Peyer's patch (tissue), 4 donors: Measurements from ENCODE around the gene MCCC1. TPM values are rescaled to one million over a fixed set of nuclear protein-coding genes. Genes with fewer than 3 reads are reported as not detected.

Source experiments
- DNase-seq, 3 donors: peaks; one replicate each; pipeline ENCODE4 v3.0.0-alpha.2; 2017 to 2019
- H3K27ac ChIP-seq, 4 donors: fragments of 200-600 bp; sonication (generic); one replicate each; pipeline ENCODE4 v1.5.1; 2016 to 2019
- H3K27me3 ChIP-seq, 2 donors: fragments of 200-600 bp; sonication (generic); one replicate each; pipeline ENCODE4 v1.5.1; 2019
- H3K36me3 ChIP-seq, 3 donors: fragments of 200-600 bp; sonication (generic); one replicate each; pipeline ENCODE4 v1.5.1; 2016 to 2019
- H3K4me1 ChIP-seq, 4 donors: fragments of 200-600 bp; sonication (generic); one replicate each; pipeline ENCODE4 v1.5.1; 2016 to 2019
- H3K4me3 ChIP-seq, 4 donors: fragments of 200-600 bp; sonication (generic); 1 replicate in 3 of 4; 2 replicates in 1 of 4; pipeline ENCODE4 v1.5.1; 2016 to 2019; ENCODE audit warnings: mild to moderate bottlenecking in 1 of 4
- H3K9me3 ChIP-seq, 4 donors: fragments of 200-600 bp; sonication (generic); one replicate each; pipeline ENCODE4 v1.5.1; 2016 to 2019; ENCODE audit warnings: mild to moderate bottlenecking in 1 of 4
- POLR2A ChIP-seq, 2 donors: fragments of 450-650 bp; IDR thresholded peaks; one replicate each; pipeline ENCODE4 v1.5.1; 2017; ENCODE audit warnings: antibody characterized with exemption in 2 of 2, mild to moderate bottlenecking in 2 of 2, moderate library complexity in 2 of 2
- total RNA-seq, 4 donors: library from RNA; depleted of rRNA; stranded (reverse); fragments of >200 nt; gene quantifications; one replicate each; pipeline ENCODE4 v1.1.0, GENCODE V29; 2016
- TF ChIP-seq, protein P1 (sequence below), 6 experiments: fragments of 450-650 bp in 4 of 6; fragments of 200-600 bp in 2 of 6; sonication (generic) in 1 of 6; IDR thresholded peaks; one replicate each; pipeline ENCODE4 v1.5.1; 2017 to 2019; ENCODE audit warnings: antibody characterized with exemption in 6 of 6, mild to moderate bottlenecking in 3 of 6, moderate library complexity in 1 of 6

Gene MCCC1
- total RNA-seq, 4 donors from 2014 or later, result 20.3 to 57.8 (median 21.9) TPM

DNA sequence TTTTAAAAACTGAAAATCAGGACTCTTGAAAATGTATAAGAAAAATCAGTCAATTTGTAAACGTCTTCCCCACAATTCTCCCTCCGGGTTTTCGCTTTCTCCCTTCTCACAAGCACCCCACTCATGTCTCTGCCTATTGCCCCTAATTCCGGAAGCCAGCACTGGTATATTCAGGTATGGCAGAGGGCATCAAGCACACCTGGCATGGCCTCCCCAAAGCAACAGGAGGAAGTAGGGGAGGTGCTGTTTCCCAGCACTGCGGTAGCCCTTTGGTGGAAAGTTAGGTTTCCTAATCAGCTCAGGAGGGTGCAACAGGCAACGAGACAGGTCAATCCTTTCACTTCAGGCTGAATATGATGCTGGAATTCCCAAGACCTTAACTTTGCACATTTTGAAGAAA is 33.1 kb upstream of the MCCC1 start:
- TF ChIP-seq POLR2A (IDR thresholded peaks at IDR 0.05), result no peak
- TF ChIP-seq, protein P1, sequence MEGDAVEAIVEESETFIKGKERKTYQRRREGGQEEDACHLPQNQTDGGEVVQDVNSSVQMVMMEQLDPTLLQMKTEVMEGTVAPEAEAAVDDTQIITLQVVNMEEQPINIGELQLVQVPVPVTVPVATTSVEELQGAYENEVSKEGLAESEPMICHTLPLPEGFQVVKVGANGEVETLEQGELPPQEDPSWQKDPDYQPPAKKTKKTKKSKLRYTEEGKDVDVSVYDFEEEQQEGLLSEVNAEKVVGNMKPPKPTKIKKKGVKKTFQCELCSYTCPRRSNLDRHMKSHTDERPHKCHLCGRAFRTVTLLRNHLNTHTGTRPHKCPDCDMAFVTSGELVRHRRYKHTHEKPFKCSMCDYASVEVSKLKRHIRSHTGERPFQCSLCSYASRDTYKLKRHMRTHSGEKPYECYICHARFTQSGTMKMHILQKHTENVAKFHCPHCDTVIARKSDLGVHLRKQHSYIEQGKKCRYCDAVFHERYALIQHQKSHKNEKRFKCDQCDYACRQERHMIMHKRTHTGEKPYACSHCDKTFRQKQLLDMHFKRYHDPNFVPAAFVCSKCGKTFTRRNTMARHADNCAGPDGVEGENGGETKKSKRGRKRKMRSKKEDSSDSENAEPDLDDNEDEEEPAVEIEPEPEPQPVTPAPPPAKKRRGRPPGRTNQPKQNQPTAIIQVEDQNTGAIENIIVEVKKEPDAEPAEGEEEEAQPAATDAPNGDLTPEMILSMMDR (IDR thresholded peaks at IDR 0.05), result no peak
- DNase-seq, result no peak
- Histone ChIP-seq H3K36me3 (no peaks in the 10 kb centered on the region), H3K4me1 (no peaks in the 10 kb centered on the region), H3K9me3 (peaks cover 0 to 6% (median 0%) of the 10 kb centered on the region in 4 donors), H3K27me3 (no peaks in the 10 kb centered on the region), H3K27ac (no peak overlapping the region), H3K4me3 (no peak overlapping the region)

DNA sequence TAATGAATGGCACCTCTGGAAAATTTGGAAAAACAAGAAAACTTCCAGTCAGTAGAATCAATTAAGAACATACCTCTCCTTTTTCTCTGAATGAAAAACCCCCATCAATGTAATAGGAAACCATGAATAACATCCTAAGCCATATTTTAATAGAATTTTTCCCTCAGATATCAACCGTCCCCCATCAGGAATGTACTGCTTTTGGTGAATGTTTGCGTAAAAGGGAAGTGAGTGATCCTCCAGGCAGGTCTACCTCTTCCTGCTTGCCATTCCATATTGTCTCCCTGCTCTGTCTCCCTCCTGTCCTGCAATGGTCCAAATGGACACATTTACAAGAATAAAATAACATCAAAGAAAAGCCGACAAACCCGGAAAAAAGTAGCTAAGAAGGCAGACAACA is 32.4 kb upstream of the MCCC1 start:
- DNase-seq, result no peak
- no peaks in the 10 kb centered on the region for H3K27me3 ChIP-seq
- H3K27ac ChIP-seq, result no peak overlapping the region
- no peak overlapping the region for H3K4me3 ChIP-seq
- H3K9me3 ChIP-seq, result peaks cover 0 to 6% (median 0%) of the 10 kb centered on the region in 4 donors
- no peak for TF ChIP-seq POLR2A (IDR thresholded peaks at IDR 0.05)
- TF ChIP-seq, protein P1 (IDR thresholded peaks at IDR 0.05), result no peak
- H3K4me1 ChIP-seq, result no peaks in the 10 kb centered on the region
- H3K36me3 ChIP-seq, result no peaks in the 10 kb centered on the region

DNA sequence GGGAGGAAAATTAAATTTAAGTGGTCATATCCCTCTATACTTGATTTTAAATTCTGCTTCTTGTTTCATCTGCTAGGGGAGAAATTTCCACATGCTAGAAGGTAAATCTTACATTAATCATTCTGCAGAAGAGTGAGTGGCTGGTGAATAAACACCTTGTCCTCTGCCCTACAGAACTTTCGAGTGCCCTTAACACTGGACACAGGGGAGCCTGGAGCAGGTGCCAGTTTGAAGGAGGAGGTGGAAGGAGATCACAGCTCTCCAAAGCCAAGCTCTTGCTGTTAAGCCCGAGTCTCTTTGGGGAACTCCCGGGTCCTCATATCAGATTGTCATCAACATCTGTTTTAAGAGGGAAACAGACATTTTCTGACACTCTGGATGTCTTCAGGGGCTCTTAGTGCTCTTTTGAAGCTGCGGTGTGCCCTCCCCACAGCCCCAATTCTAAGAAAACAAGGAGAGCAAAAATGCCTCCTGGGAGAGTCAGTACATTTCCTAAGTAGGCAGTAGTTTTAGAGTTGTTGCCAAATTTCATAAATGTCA is 32.0 kb upstream of the MCCC1 start:
- no peak overlapping the region for H3K27ac ChIP-seq
- TF ChIP-seq, protein P1 (IDR thresholded peaks at IDR 0.05), result no peak
- no peak for TF ChIP-seq POLR2A (IDR thresholded peaks at IDR 0.05)
- H3K36me3 ChIP-seq, result no peaks in the 10 kb centered on the region
- H3K4me1 ChIP-seq, result no peaks in the 10 kb centered on the region
- no peaks in the 10 kb centered on the region for H3K27me3 ChIP-seq
- no peak overlapping the region for H3K4me3 ChIP-seq
- H3K9me3 ChIP-seq, result peaks cover 0 to 6% (median 0%) of the 10 kb centered on the region in 4 donors
- DNase-seq, result no peak

DNA sequence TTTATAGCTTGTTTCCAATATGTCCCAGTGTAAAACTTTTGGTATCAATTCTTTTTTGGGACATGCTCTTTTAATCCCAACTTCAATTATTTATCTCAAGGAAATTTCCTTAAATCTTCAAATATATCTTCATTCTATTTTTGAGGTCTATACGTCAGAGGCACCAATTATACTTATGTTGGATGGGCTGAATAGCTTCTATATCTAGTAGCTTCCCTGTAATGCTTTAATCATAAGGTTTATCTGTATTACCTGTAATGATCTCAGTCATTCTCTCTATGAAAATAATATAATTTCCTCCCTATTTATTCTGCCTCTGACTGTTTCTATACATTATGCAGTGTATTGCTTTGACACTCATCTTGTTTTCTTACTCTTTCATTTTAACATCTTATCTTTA is 29.9 kb upstream of the MCCC1 start:
- H3K27me3 ChIP-seq, result no peaks in the 10 kb centered on the region
- H3K4me1 ChIP-seq, result no peaks in the 10 kb centered on the region
- H3K27ac ChIP-seq, result no peak overlapping the region
- H3K36me3 ChIP-seq, result no peaks in the 10 kb centered on the region
- peaks cover 0 to 6% (median 0%) of the 10 kb centered on the region in 4 donors for H3K9me3 ChIP-seq
- TF ChIP-seq, protein P1 (IDR thresholded peaks at IDR 0.05), result no peak
- TF ChIP-seq POLR2A (IDR thresholded peaks at IDR 0.05), result no peak
- H3K4me3 ChIP-seq, result no peak overlapping the region
- no peak for DNase-seq

DNA sequence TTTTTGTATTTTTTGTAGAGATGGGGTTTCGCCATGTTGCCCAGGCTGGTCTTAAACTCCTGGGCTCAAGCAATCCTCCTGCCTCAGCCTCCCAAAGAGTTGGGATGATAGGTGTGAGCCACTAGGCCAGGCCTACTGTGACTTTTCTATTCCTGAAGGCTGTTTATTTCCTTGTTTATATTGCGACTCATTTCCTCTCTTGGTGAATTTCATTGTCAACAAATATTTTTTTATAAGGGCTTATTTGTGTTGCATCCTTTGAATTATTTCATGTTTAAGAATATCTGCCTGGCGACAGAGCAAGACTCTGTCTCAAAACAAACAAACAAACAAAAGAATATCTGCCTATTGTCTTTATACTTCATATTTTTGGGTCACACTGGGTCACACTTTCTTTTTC is 29.4 kb upstream of the MCCC1 start:
- H3K27me3 ChIP-seq, result no peaks in the 10 kb centered on the region
- H3K36me3 ChIP-seq, result no peaks in the 10 kb centered on the region
- DNase-seq, result no peak
- TF ChIP-seq, protein P1 (IDR thresholded peaks at IDR 0.05), result no peak
- TF ChIP-seq POLR2A (IDR thresholded peaks at IDR 0.05), result no peak
- H3K4me1 ChIP-seq, result no peaks in the 10 kb centered on the region
- no peak overlapping the region for H3K27ac ChIP-seq
- H3K9me3 ChIP-seq, result peaks cover 0 to 6% (median 0%) of the 10 kb centered on the region in 4 donors
- no peak overlapping the region for H3K4me3 ChIP-seq

DNA sequence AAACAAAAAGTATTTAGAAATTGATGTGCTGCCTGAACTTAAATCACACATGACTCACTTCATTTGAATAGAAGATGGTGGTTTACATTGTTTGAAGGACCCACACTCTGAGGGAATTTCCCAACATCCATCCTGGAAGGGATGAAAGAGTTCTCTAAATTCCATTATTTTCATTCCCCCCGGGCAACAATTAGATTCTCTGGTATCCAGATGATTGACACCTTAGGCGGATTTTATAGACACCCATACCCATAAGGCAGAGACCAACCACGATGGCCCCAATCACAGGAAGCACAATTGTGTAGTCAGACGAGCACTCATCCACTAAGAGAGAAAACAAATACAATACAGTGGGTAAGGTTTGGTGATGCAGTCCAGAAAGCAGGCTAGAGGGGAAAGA is 24.6 kb upstream of the MCCC1 start:
- H3K9me3 ChIP-seq, result peaks cover 0 to 4% (median 0%) of the 10 kb centered on the region in 4 donors
- H3K27ac ChIP-seq, result no peak overlapping the region
- DNase-seq, result no peak
- no peaks in the 10 kb centered on the region for H3K36me3 ChIP-seq
- H3K4me3 ChIP-seq, result no peak overlapping the region
- H3K4me1 ChIP-seq, result no peaks in the 10 kb centered on the region
- no peak for TF ChIP-seq POLR2A (IDR thresholded peaks at IDR 0.05)
- TF ChIP-seq, protein P1 (IDR thresholded peaks at IDR 0.05), result no peak
- no peaks in the 10 kb centered on the region for H3K27me3 ChIP-seq
